D341Med (cell line): ENCODE data around the gene SLC26A6.

Experiments used
- DNase-seq: peaks from one replicate; pipeline ENCODE4 v3.0.0; 2012; ENCODE audit warnings: low spot score

Gene SLC26A6

GRCh38 chr3:48631516-48632448, 3.5 kb downstream of the SLC26A6 start:
- no peak for DNase-seq

GRCh38 chr3:48630833-48631232, 4.4 kb downstream of the SLC26A6 start:
- no peak for DNase-seq

- DNase-seq: no peak
Measured at GRCh38 chr3:48630407-48630806, 4.9 kb downstream of the SLC26A6 start.

GRCh38 chr3:48629894-48630293, 5.4 kb downstream of the SLC26A6 start:
- no peak for DNase-seq

- no peak for DNase-seq
Measured at GRCh38 chr3:48628277-48629017, 6.8 kb downstream of the SLC26A6 start.

- DNase-seq: no peak
Measured at GRCh38 chr3:48625600-48625999, 9.7 kb downstream of the SLC26A6 start.

GRCh38 chr3:48624767-48625166, 10.5 kb downstream of the SLC26A6 start:
- DNase-seq: no peak

GRCh38 chr3:48623851-48624547, 11.3 kb downstream of the SLC26A6 start:
- no peak for DNase-seq

- DNase-seq: no peak
Measured at GRCh38 chr3:48621461-48621869, 13.8 kb downstream of the SLC26A6 start, which contains the start of gene TMEM89. TMEM89 (minus strand) TSS chr3:48621769; CDS start chr3:48621756, 13 bp downstream.

GRCh38 chr3:48619541-48620524, 15.4 kb downstream of the SLC26A6 start:
- no peak for DNase-seq

- no peak for DNase-seq
Measured at GRCh38 chr3:48617559-48617958, 17.7 kb downstream of the SLC26A6 start.

- DNase-seq: no peak
Measured at GRCh38 chr3:48614044-48614443, 21.2 kb downstream of the SLC26A6 start.

GRCh38 chr3:48612309-48612708, 23.0 kb downstream of the SLC26A6 start:
- no peak for DNase-seq

- DNase-seq: peak; percentile 99
Measured at GRCh38 chr3:48609088-48610005, 25.9 kb downstream of the SLC26A6 start, which contains the start of gene UQCRC1. UQCRC1 (minus strand) TSS chr3:48609646; CDS start chr3:48609620, 26 bp downstream.

- DNase-seq: no peak
Measured at GRCh38 chr3:48607519-48607918, 27.7 kb downstream of the SLC26A6 start.

- no peak for DNase-seq
Measured at GRCh38 chr3:48601622-48601994, 33.7 kb downstream of the SLC26A6 start.

- no peak for DNase-seq
Measured at GRCh38 chr3:48600711-48601621, 34.3 kb downstream of the SLC26A6 start.

GRCh38 chr3:48599509-48600285, 35.6 kb downstream of the SLC26A6 start:
- DNase-seq: no peak
